IMR-90 (cell line): ENCODE measurements around the gene RALGAPA1. TPM values are rescaled to one million over a fixed set of nuclear protein-coding genes. Genes with fewer than 3 reads are reported as not detected.

ENCODE experiments used
- ATAC-seq: fragments of 200-7000 bp; cut with Tn5 transposase; 2 replicates; pipeline ENCODE4 v1.9.1; 2020; ENCODE audit warnings: low read depth, mild to moderate bottlenecking, moderate library complexity
- BruUV-seq: library from RNA; stranded (reverse); fragments of 400-500 nt; replicated peaks from 2 replicates; lab custom pipeline; 2021; lab: Mats Ljungman, UMichigan
- CTCF ChIA-PET: fragments of 300-600 bp; formaldehyde crosslinking; extraction: SDS; loops from one replicate; lab custom pipeline; 2021; ENCODE audit warnings: antibody characterized with exemption; lab: Yijun Ruan, JAX
- POLR2A ChIA-PET: fragments of 300-600 bp; sonication (Branson Sonifier 250); formaldehyde crosslinking; loops from one replicate; lab custom pipeline; 2022; ENCODE audit warnings: antibody characterized with exemption; ENCODE audit not compliant: unreplicated experiment; lab: Charles Lee
- DNase-seq: peaks from one replicate; pipeline ENCODE4 v3.0.0; 2013
- H2AFZ ChIP-seq: replicated peaks from 2 replicates; pipeline ENCODE3; 2013; ENCODE audit warnings: low read length, mild to moderate bottlenecking; ENCODE audit not compliant: poor library complexity
- H2AK5ac ChIP-seq: 2 replicates; pipeline ENCODE4 v1.6.1; 2013; ENCODE audit warnings: low read depth, low read length, inconsistent platforms
- H2AK9ac ChIP-seq: replicated peaks from 2 replicates; pipeline ENCODE3; 2013; ENCODE audit warnings: mild to moderate bottlenecking, low read depth, low read length, moderate library complexity; ENCODE audit not compliant: poor library complexity
- H2BK120ac ChIP-seq: 2 replicates; pipeline ENCODE4 v1.6.1; 2013; ENCODE audit warnings: low read depth, low read length, inconsistent platforms
- H2BK15ac ChIP-seq: 3 replicates; pipeline ENCODE4 v1.6.1; 2013; ENCODE audit warnings: low read depth, low read length, inconsistent platforms
- H2BK20ac ChIP-seq: 2 replicates; pipeline ENCODE4 v1.6.1; 2013; ENCODE audit warnings: low read depth, mild to moderate bottlenecking, inconsistent platforms, low read length, moderate library complexity
- H2BK5ac ChIP-seq: 2 replicates; pipeline ENCODE4 v1.6.1; 2013; ENCODE audit warnings: mild to moderate bottlenecking, low read depth, low read length, inconsistent platforms; ENCODE audit not compliant: poor library complexity, severe bottlenecking
- H3K14ac ChIP-seq: replicated peaks from 2 replicates; pipeline ENCODE4 v1.6.1; 2013; ENCODE audit warnings: low read depth, low read length, inconsistent platforms
- H3K18ac ChIP-seq: 2 replicates; pipeline ENCODE4 v1.6.1; 2013; ENCODE audit warnings: low read depth, low read length, control low read depth
- H3K23ac ChIP-seq: 2 replicates; pipeline ENCODE4 v1.6.1; 2013; ENCODE audit warnings: low read depth, low read length, inconsistent platforms
- H3K27ac ChIP-seq: 2 replicates; pipeline ENCODE4 v1.5.1; 2013; ENCODE audit warnings: mild to moderate bottlenecking, control low read depth, low read length; ENCODE audit not compliant: insufficient read depth
- H3K27me3 ChIP-seq: 2 replicates; pipeline ENCODE4 v1.6.1; 2013; ENCODE audit warnings: low read length; ENCODE audit not compliant: control insufficient read depth, insufficient read depth
- H3K36me3 ChIP-seq: 2 replicates; pipeline ENCODE4 v1.6.1; 2013; ENCODE audit warnings: low read length, mixed read lengths; ENCODE audit not compliant: control insufficient read depth, insufficient read depth
- H3K4ac ChIP-seq: 2 replicates; pipeline ENCODE4 v1.6.1; 2013; ENCODE audit warnings: low read depth, low read length, inconsistent platforms
- H3K4me1 ChIP-seq: 2 replicates; pipeline ENCODE4 v1.6.1; 2013; ENCODE audit warnings: low read length, mixed read lengths; ENCODE audit not compliant: control insufficient read depth, insufficient read depth
- H3K4me2 ChIP-seq: 2 replicates; pipeline ENCODE4 v1.6.1; 2013; ENCODE audit warnings: low read depth, mild to moderate bottlenecking, control low read depth, low read length, moderate library complexity
- H3K4me3 ChIP-seq: 2 replicates; pipeline ENCODE4 v1.5.1; 2013; ENCODE audit warnings: low read depth, mild to moderate bottlenecking, control low read depth, low read length, moderate library complexity; ENCODE audit not compliant: insufficient read depth
- H3K56ac ChIP-seq: 2 replicates; pipeline ENCODE4 v1.6.1; 2013; ENCODE audit warnings: low read length, inconsistent platforms; ENCODE audit not compliant: insufficient read depth; ENCODE audit errors: extremely low read depth
- H3K79me1 ChIP-seq, 2 experiments: 2 replicates each; pipeline ENCODE4 v1.6.1; 2013; ENCODE audit warnings: low read length in 2 of 2, inconsistent platforms in 1 of 2, low read depth in 1 of 2
- H3K9ac ChIP-seq: 2 replicates; pipeline ENCODE4 v1.6.1; 2013; ENCODE audit warnings: low read depth, low read length, control low read depth
- H3K9me1 ChIP-seq: 2 replicates; pipeline ENCODE4 v1.6.1; 2013; ENCODE audit warnings: low read length, inconsistent platforms; ENCODE audit not compliant: insufficient read depth
- H3K9me3 ChIP-seq: 2 replicates; pipeline ENCODE4 v1.6.1; 2013; ENCODE audit warnings: low read length; ENCODE audit not compliant: control insufficient read depth, insufficient read depth
- H4K20me1 ChIP-seq: 2 replicates; pipeline ENCODE4 v1.6.1; 2013; ENCODE audit warnings: low read length, inconsistent platforms; ENCODE audit not compliant: insufficient read depth
- H4K5ac ChIP-seq: 2 replicates; pipeline ENCODE4 v1.6.1; 2013; ENCODE audit warnings: mild to moderate bottlenecking, low read depth, low read length, control low read depth
- H4K8ac ChIP-seq, 2 experiments: 2 replicates each; pipeline ENCODE4 v1.6.1; 2013; ENCODE audit warnings: low read depth in 2 of 2, low read length in 2 of 2, control low read depth in 1 of 2, inconsistent platforms in 1 of 2
- H4K91ac ChIP-seq: 2 replicates; pipeline ENCODE4 v1.6.1; 2013; ENCODE audit warnings: low read depth, low read length, inconsistent platforms; ENCODE audit not compliant: insufficient read depth
- CHD1 ChIP-seq: IDR thresholded peaks from 2 replicates; pipeline ENCODE4 v1.6.1; 2012; ENCODE audit warnings: low read depth, low read length, improper control_type of control experiment
- FOS ChIP-seq: fragments of 150-350 bp; IDR thresholded peaks from 2 replicates; pipeline ENCODE4 v1.6.1; 2016; ENCODE audit warnings: low read depth, low read length
- MAZ ChIP-seq: IDR thresholded peaks from 2 replicates; pipeline ENCODE4 v1.6.1; 2012; ENCODE audit warnings: low read depth, mild to moderate bottlenecking, low read length, improper control_type of control experiment, moderate library complexity, borderline replicate concordance
- MXI1 ChIP-seq: IDR thresholded peaks from 2 replicates; pipeline ENCODE4 v1.6.1; 2012; ENCODE audit warnings: low read depth, mild to moderate bottlenecking, low read length, moderate library complexity, borderline replicate concordance
- NFE2L2 ChIP-seq: fragments of 150-350 bp; IDR thresholded peaks from 2 replicates; pipeline ENCODE4 v1.6.1; 2016; ENCODE audit warnings: low read depth, mild to moderate bottlenecking, low read length
- POLR2A ChIP-seq: IDR thresholded peaks from 2 replicates; pipeline ENCODE4 v1.6.1; 2012; ENCODE audit warnings: mild to moderate bottlenecking, low read depth, low read length
- RAD21 ChIP-seq: IDR thresholded peaks from 2 replicates; pipeline ENCODE4 v1.6.1; 2012; ENCODE audit warnings: low read length, improper control_type of control experiment
- WGBS, 2 experiments: methylation state at CpG; one replicate each; pipeline versions ENCODE4 v1.1.5 to v1.1.7; 2013; ENCODE audit warnings: missing lambda C conversion rate in 2 of 2; ENCODE audit not compliant: insufficient read length in 1 of 2; ENCODE audit errors: extremely low coverage in 2 of 2; 5-methylcytosine and 5-hydroxymethylcytosine counted together
- dilution Hi-C: fragments of 300-500 bp; cut with HindIII; formaldehyde crosslinking; loops from one replicate; pipeline ENCODE4 v1.14.3; 2018; ENCODE audit warnings: low sequenced_read_pairs; ENCODE audit not compliant: unreplicated experiment
- in situ Hi-C: fragments of 300-500 bp; cut with MboI; formaldehyde crosslinking; loops from 3 replicates; pipeline ENCODE4 v1.14.3; 2019; ENCODE audit warnings: low sequenced_read_pairs, inconsistent platforms, mixed read lengths
- intact Hi-C: fragments of 100-400 bp; cut with micrococcal nuclease; formaldehyde crosslinking; loops from 2 replicates; pipeline ENCODE4 v1.10.0; 2022
- polyA plus RNA-seq, 3 experiments: library from polyadenylated mRNA; depleted of rRNA; stranded (reverse); fragments of >200 nt; gene quantifications; 2 replicates each; pipeline ENCODE4 v1.2.3, GENCODE V29; 2012; ENCODE audit warnings: low replicate concordance in 1 of 3
- total RNA-seq: library from RNA; depleted of rRNA; stranded (reverse); fragments of >200 nt; gene quantifications from 2 replicates; pipeline ENCODE4 v1.2.3, GENCODE V29; 2012

RALGAPA1 gene
- total and polyA plus RNA-seq, 2 of the 4 experiments (the other 2 are of a cell fraction): 5.1 to 25.6 TPM

DNA sequence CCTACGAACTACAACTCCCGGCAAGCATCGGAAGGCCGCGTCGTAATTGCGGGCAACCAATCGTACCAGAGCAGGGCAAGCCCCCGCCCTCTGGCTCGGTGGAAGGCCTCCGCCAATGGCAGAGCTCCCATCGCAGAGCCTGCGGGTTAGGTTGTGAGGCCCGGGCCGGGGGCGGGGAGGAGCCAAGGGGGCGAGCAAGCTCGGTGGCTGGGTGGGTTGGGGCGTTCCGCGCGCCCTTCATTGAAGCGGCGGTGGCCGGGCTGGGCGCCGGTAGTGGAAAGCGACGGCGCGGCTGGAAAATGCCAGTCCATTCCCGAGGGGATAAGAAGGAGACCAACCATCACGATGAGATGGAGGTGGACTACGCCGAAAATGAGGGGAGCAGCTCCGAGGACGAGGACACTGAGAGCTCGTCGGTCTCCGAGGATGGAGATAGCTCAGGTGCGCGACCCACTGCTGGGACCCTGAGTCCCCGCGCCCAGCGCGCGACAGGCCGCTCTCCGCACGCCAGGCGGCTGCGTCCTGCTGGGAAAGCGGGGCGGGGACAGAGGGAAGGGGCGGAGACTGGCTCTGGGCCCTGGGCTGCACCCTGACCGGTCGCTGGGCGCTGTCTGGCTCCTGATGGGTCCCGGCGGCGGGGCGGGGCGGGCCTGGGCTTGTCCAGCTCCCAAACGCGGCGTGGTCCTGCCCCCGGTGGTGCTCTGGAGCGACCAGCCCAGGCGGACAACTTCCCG lies 17.3 kb upstream of the RALGAPA1 start, which contains the start of gene BRMS1L:
Gene BRMS1L (plus strand): TSS at position 121 of the 734 bp plus-strand sequence. CDS start 179 bp downstream, at position 300.
- peak within 1 kb of the TSS; percentile 96 for H2AK5ac ChIP-seq
- peak within 1 kb of the TSS; percentile 85 for H4K5ac ChIP-seq
- ChIA-PET POLR2A (interaction anchor here (0.6 kb wide), 1 partner anchor 398 kb away, joined by 3 read pairs; no protein-coding TSS in a partner anchor), CTCF (interaction anchor here (0.6 to 1.7 kb wide), 5 partner anchors 8 to 1407 kb away, joined by 3 to 5 read pairs (median 4); no protein-coding TSS in a partner anchor)
- H3K4me2 ChIP-seq: peak within 1 kb of the TSS; percentile 85
- peak; percentile 97 for ATAC-seq
- BruUV-seq: no TSS peak
- peak within 1 kb of the TSS; percentile 86 for H3K18ac ChIP-seq
- no peak within 1 kb of the TSS for H2BK15ac ChIP-seq
- peak within 1 kb of the TSS; percentile 92 for H2BK5ac ChIP-seq
- H3K23ac ChIP-seq: peak within 1 kb of the TSS; percentile 99
- H3K14ac ChIP-seq: peak within 1 kb of the TSS; percentile 97
- peak within 1 kb of the TSS; percentile 99 for H3K4ac ChIP-seq
- H3K56ac ChIP-seq: peak within 1 kb of the TSS; percentile 93
- H3K27ac ChIP-seq: peak within 1 kb of the TSS; percentile 95
- in situ Hi-C loops: no loop called here
- no peak within 1 kb of the TSS for H2BK20ac ChIP-seq
- peak within 1 kb of the TSS; percentile 83 for H4K91ac ChIP-seq
- TF ChIP-seq NFE2L2 (no peak), POLR2A (peak; percentile 78), RAD21 (no peak), MAZ (peak; percentile 82; the same call in 1 of the 2 replicates), CHD1 (no peak), MXI1 (peak; percentile 68), FOS (no peak)
- H3K9me3 ChIP-seq: no peaks in the 10 kb centered on the region
- H4K20me1 ChIP-seq: no peaks in the 10 kb centered on the region
- peaks cover 3% of the 10 kb centered on the region for H3K9me1 ChIP-seq
- peak within 1 kb of the TSS; percentile 72; the same call in 1 of the 2 replicates for H2BK120ac ChIP-seq
- intact Hi-C loops: loop anchor here (5.0 kb wide), 1 partner anchor 266 kb away; no protein-coding TSS in a partner anchor
- peak within 1 kb of the TSS; percentile 98 for H2AFZ ChIP-seq
- peak within 1 kb of the TSS; percentile 89 for H2AK9ac ChIP-seq
- H3K4me3 ChIP-seq: peak within 1 kb of the TSS; percentile 81
- 0% methylated on average over 35 of the region's 70 CpGs; no CpG with 5 or more reads in 1 of the 2 experiments for WGBS, 2 experiments
- H4K8ac ChIP-seq: peak within 1 kb of the TSS; percentile 82 to 97
- dilution Hi-C loops: no loop called here
- peak; percentile 99 for DNase-seq
- peak within 1 kb of the TSS; percentile 98 for H3K9ac ChIP-seq
- H3K4me1 ChIP-seq: no peaks in the 10 kb centered on the region
- no peaks in the 10 kb centered on the region for H3K36me3 ChIP-seq
- peaks cover 7 to 20% of the 10 kb centered on the region in 2 experiments for H3K79me1 ChIP-seq
- no peaks in the 10 kb centered on the region for H3K27me3 ChIP-seq
